Amygdala (tissue), 56 donors: ENCODE data around the gene RAPH1.
"Not testable (repeated sequence)": the region's sequence is repeated elsewhere in the genome, so short reads cannot be mapped to it uniquely, and the experiment has no call there.

ENCODE experiments used
- DNase-seq, 56 donors: peaks; one replicate each; lab custom pipeline; 2025; lab: John Stamatoyannopoulos, UW

RAPH1 gene

GRCh38 chr2:203547356-203547755 lies 12.3 kb upstream of the RAPH1 start:
- DNase-seq: no peak

DNA sequence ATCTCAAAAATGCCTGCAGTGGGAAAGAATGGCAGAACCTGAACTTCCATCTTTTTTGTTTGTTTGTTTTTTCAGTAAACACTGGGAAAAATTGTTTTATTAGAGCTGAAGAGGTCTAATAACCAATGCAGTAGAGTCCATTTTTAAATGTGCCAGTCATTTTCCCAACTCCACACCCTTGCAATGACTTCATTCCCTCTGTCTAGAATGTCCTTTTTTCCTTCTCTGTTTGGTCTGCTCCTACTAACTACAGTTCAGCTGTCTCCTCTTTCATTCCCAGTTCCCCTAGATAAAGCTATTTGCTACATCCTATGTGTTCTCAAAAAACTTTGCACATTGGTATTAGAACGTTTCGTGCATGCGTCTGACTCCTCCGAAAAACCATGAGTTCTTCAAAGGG lies 9.3 kb upstream of the RAPH1 start:
- DNase-seq: no peak

DNA sequence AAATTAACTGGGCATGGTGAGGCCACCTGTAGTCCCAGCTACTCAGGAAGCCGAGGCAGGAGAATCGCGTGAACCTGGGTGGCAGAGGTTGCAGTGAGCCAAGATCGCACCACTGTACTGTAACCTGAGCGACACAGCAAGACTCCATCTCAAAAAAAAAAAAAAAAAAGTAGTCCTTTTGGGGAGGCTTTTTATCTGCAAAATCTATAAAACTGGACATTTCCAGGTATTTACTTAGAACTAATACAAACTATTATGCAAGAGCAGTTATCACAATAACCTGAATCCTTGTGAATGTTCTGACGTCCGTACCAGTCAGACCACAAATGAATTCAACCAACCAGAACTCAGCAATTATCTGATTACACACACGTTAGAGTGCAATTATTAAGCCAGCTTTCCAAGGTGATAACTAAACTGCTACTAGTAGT lies 8.8 kb upstream of the RAPH1 start:
- no peak for DNase-seq

GRCh38 chr2:203540598-203540997 lies 5.5 kb upstream of the RAPH1 start:
- DNase-seq: not testable (repeated sequence)

DNA sequence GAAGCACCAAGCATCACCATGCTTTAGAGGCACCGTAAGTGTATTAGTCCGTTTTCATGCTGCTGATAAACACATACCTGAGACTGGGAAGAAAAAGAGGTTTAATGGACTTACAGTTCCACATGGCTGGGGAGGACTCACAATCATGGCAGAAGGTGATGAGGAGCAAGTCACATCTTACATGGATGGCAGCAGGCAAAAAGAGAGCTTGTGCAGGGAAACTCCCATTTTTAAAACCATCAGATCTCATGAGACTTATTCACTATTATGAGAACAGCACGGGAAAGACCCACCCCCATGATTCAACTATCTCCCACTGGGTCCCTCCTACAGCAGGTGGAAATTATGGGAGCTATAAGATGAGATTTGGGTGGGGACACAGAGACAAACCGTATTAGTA lies 3.1 kb upstream of the RAPH1 start:
- not testable (repeated sequence) for DNase-seq

- not testable (repeated sequence) for DNase-seq
Observed at GRCh38 chr2:203536586-203536951, 1.5 kb upstream of the RAPH1 start.

DNA sequence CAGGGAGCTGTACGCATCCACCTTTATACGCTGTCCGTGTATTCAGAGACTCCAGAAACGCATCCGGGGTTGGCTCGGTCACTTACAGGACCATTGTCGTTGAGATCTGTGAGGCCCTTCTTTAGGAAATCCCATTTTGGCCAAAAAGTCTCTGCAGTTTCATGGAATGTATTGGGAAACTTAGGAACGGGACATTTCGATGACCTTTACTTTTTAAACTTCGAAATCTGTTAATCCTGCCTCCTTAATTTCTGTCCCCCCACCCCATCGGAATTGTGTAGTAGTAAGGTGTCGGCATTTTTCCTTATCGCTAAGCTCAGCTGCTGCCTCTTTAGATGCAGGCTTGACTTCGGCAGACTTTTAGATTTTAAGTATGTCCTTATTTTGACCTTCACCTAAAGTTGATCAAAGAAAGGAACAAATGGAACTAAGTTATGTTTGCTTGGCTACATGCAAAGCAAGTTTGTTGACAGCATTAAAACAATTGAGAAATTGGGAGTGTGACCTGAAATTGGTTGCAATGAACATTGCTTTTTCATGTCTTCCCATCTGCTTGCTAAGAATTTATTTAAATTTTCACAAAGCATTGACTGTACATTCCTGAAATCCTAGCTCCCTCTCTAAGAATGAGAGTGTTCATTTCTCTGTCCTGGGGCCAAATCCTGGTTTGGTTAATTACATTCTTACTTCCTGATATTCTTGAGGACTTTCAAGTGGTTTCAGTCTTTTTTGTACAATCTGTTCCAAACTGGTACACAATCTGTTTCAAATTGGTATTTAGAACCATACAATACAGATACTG lies 884 bp upstream of the RAPH1 start:
- DNase-seq: no peak

- DNase-seq: peak in 22 of 56 donors; percentile 3 to 70 (median 36)
Observed at GRCh38 chr2:203534621-203535077, 452 bp downstream of the RAPH1 start.

DNA sequence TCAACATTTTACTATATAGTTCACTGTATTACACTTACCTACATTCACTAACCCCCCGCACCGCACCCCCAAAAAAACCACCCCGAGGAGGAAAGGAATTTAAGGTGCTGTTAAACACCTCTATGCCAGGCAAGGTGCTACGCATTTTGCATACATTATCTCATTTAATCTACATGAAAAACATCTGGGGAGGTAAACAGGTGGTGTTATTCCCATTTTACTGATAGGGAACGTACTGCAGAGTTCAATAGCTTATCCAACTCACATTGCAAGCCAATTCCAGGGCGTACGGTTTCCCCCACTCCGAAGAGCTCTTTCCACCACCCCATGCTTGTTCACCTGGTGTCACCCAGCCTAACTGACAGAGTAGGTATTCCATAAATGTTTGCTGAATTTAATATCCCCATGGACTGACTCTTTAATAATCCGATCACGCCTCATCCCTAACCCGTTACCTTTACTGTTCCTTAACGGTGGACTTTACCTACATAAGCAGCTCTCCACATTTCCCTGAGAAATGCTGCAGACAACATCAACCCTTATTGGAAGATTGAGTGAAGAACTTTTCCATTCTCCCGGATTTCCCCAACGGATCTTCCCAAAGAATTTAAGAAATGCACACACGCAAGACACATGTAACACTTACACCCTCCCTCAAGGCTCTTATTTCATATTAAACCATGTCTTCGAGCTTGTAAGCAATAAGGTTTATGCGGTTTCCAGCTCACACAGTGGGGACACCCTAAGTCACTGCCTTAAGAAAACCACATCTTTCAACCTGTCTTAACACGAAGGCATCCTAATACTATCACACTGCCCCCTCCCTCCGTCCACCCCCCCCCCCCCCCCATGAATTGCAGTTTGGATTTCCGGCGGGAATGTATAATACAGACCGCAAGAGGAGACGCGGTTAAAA lies 1.2 kb downstream of the RAPH1 start:
- peak in 9 of 56 donors; percentile 0 to 33 (median 19) for DNase-seq

GRCh38 chr2:203532957-203533658 lies 2.0 kb downstream of the RAPH1 start:
- DNase-seq: peak in 8 of 56 donors; percentile 0 to 29 (median 2)

DNA sequence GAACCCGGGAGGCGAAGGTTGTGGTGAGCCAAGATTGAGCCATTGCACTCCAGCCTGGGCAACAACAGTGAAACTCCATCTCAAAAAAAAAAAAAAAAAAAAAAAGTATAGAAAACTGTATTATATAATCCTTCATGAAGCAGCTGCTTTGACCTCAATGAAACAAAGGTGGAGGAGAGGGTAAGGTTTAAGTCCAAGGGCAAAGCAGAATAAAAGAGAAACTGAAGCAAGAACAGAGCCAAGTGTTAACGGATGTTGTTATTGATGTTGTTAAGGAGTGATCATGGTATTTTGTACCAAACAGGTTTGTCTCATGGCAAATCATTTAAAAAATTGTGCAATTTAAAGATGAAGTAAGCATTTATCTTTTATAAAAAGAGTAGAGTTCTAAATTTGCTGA lies 7.4 kb downstream of the RAPH1 start:
- DNase-seq: no peak

GRCh38 chr2:203513268-203513667 lies 21.8 kb downstream of the RAPH1 start:
- not testable (repeated sequence) for DNase-seq

GRCh38 chr2:203510941-203511305 lies 24.2 kb downstream of the RAPH1 start:
- no peak for DNase-seq

- no peak for DNase-seq
Observed at GRCh38 chr2:203510256-203510940, 24.7 kb downstream of the RAPH1 start.

DNA sequence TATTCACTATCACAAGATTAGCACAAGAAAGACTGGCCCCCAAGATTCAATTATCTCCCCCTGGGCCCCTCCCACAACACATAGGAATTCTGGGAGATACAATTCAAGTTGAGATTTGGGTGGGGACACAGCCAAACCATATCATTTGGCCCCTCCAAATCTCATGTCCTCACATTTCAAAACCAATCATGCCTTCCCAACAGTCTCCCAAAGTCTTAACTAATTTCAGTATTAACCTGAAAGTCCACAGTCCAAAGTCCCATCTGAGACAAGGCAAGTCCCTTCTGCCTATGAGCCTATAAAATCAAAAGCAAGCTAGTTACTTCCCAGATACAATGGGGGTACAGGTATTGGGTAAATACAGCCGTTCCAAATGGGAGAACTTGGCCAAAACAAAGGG lies 31.6 kb downstream of the RAPH1 start:
- DNase-seq: not testable (repeated sequence)

GRCh38 chr2:203501873-203502272 lies 33.2 kb downstream of the RAPH1 start:
- no peak for DNase-seq

- DNase-seq: no peak
Observed at GRCh38 chr2:203500951-203501350, 34.1 kb downstream of the RAPH1 start.

- DNase-seq: no peak
Observed at GRCh38 chr2:203500297-203500696, 34.8 kb downstream of the RAPH1 start.

GRCh38 chr2:203498161-203498560 lies 36.9 kb downstream of the RAPH1 start:
- DNase-seq: no peak

- no peak for DNase-seq
Observed at GRCh38 chr2:203492965-203493364, 42.1 kb downstream of the RAPH1 start.
